ENCODE results near the gene DNAJC18.
"Not testable (repeated sequence)": the region's sequence is repeated elsewhere in the genome, so short reads cannot be mapped to it uniquely, and the experiment has no call there.

GRCh38 chr5:139386956-139387355, 52.4 kb downstream of the DNAJC18 start:
- TF ChIP-seq, protein P1, sequence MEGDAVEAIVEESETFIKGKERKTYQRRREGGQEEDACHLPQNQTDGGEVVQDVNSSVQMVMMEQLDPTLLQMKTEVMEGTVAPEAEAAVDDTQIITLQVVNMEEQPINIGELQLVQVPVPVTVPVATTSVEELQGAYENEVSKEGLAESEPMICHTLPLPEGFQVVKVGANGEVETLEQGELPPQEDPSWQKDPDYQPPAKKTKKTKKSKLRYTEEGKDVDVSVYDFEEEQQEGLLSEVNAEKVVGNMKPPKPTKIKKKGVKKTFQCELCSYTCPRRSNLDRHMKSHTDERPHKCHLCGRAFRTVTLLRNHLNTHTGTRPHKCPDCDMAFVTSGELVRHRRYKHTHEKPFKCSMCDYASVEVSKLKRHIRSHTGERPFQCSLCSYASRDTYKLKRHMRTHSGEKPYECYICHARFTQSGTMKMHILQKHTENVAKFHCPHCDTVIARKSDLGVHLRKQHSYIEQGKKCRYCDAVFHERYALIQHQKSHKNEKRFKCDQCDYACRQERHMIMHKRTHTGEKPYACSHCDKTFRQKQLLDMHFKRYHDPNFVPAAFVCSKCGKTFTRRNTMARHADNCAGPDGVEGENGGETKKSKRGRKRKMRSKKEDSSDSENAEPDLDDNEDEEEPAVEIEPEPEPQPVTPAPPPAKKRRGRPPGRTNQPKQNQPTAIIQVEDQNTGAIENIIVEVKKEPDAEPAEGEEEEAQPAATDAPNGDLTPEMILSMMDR (IDR thresholded peaks at IDR 0.05; ENCODE audit: borderline replicate concordance, extremely low read depth, low read length, poor library complexity, severe bottlenecking) = not testable (repeated sequence)
- TF ChIP-seq EZH2 (IDR thresholded peaks at IDR 0.05; ENCODE audit: borderline replicate concordance, low read depth, low read length, severe bottlenecking) = not testable (repeated sequence)
